Measurements from ENCODE around the gene TAS1R3.

The TAS1R3 gene

DNA sequence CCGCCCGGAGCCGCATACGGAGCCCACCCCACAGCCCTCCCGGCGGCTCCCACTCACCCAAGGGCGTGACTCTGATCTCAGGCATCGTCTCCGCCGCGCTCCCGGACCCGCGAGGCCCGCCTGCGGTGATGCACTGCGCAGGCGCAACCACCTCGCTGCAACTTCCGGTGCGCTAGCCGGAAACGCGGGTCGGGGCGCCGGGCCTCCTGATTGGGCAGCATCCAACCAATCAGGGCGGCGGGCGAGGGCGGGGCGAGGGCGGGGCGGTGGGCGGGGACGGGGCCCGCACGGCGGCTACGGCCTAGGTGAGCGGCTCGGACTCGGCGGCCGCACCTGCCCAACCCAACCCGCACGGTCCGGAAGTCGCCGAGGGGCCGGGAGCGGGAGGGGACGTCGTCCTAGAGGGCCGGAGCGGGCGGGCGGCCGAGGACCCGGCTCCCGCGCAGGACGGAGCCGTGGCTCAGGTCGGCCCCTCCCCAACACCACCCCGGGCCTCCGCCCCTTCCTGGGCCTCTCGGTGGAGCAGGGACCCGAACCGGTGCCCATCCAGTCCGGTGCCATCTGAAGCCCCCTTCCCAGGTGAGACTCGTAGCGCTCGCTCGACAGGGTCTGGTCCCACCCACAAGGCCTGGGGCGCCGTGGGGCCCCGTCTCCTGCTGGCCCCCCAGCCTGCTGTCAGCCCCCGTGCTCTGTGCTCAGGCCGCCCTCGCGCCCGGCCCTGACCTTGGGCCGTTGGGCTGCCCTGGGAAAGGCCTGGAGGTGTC lies 6.4 kb upstream of the TAS1R3 start, which contains the start of the genes CPTP and INTS11:
Gene CPTP (plus strand): TSS at position 279 of the 764 bp plus-strand sequence. CDS start 2,109 bp downstream, outside the sequence.
Gene INTS11 (minus strand): TSS at position 137 of the 764 bp plus-strand sequence. CDS start 52 bp downstream, at position 85.
- DNase-seq, result peak; percentile 79

- DNase-seq, result no peak
These were observed 5.6 kb upstream of the TAS1R3 start for GRCh38 chr1:1325288-1326074.

DNA sequence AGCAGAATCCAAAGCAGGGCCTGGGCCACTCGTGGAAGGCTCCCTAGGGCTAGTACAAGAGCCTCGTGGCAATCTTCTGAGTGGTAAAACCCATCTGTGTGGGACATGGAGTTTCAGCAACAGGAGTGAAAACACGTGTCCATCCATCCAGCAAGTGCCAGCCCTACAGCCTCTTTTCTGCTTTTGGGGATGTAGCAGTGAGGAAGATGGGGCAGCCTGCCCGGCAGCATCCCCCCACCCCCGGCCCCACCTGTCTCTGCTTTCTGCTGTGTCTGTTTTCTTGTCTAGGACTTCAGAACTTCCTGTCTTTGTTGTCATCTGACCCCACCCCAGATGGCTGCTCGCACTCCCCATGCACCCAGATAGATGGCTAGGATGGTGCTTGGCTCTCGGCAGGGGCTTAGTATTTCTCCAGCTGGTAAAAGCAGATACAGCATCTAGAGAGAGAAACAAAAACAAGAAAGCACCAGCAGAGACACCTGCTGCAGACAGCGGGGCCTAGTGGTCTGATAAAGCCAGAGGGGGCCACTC lies 4.9 kb upstream of the TAS1R3 start:
- no peak for DNase-seq

- no peak for DNase-seq
These were observed 3.8 kb upstream of the TAS1R3 start for GRCh38 chr1:1327291-1327690.

DNA sequence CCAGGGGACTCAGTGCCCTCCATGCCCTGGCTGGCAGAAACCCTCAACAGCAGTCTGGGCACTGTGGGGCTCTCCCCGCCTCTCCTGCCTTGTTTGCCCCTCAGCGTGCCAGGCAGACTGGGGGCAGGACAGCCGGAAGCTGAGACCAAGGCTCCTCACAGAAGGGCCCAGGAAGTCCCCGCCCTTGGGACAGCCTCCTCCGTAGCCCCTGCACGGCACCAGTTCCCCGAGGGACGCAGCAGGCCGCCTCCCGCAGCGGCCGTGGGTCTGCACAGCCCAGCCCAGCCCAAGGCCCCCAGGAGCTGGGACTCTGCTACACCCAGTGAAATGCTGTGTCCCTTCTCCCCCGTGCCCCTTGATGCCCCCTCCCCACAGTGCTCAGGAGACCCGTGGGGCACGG lies 2.8 kb upstream of the TAS1R3 start:
- DNase-seq, result no peak

- DNase-seq, result no peak
These were observed 1.5 kb upstream of the TAS1R3 start for GRCh38 chr1:1329304-1330210.

DNA sequence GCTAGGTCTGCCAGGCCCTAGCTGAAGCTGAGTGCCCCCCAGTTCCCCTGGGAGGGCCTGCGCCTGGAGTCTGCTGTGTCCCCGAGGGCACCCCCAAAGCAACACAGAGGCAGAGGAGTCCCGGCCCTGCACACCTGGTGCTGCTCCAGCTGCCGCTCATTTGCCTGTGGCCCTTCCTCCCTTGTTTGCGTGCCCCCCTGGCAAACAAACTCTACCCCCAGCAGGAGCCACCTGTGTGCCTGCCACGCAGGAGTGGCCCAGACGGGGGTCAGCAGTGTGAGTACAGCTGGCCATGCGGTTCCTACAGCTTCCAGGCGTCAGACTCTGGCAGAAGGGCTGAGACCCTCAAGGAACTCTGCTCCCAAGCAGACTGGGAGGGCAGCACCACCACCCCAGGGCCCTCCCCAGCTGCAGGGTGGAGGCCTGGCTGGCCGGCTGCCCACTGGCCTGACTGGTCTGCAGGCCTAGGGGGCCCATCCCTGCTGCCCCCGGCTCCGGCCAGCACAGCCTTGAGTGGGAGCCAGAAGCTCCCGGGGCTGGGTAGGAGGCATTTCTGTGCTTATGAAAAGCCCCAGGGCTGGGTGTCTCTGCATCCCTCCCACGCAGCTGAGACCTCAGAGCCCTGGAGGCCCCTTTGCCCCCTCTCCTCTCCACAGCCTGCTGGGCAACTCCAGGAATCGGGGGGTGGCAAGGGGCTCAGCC lies 563 bp upstream of the TAS1R3 start:
- no peak for DNase-seq

DNA sequence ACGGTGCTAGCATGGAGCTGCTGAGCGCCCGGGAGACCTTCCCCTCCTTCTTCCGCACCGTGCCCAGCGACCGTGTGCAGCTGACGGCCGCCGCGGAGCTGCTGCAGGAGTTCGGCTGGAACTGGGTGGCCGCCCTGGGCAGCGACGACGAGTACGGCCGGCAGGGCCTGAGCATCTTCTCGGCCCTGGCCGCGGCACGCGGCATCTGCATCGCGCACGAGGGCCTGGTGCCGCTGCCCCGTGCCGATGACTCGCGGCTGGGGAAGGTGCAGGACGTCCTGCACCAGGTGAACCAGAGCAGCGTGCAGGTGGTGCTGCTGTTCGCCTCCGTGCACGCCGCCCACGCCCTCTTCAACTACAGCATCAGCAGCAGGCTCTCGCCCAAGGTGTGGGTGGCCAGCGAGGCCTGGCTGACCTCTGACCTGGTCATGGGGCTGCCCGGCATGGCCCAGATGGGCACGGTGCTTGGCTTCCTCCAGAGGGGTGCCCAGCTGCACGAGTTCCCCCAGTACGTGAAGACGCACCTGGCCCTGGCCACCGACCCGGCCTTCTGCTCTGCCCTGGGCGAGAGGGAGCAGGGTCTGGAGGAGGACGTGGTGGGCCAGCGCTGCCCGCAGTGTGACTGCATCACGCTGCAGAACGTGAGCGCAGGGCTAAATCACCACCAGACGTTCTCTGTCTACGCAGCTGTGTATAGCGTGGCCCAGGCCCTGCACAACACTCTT lies 1.1 kb downstream of the TAS1R3 start:
- DNase-seq, result no peak

DNA sequence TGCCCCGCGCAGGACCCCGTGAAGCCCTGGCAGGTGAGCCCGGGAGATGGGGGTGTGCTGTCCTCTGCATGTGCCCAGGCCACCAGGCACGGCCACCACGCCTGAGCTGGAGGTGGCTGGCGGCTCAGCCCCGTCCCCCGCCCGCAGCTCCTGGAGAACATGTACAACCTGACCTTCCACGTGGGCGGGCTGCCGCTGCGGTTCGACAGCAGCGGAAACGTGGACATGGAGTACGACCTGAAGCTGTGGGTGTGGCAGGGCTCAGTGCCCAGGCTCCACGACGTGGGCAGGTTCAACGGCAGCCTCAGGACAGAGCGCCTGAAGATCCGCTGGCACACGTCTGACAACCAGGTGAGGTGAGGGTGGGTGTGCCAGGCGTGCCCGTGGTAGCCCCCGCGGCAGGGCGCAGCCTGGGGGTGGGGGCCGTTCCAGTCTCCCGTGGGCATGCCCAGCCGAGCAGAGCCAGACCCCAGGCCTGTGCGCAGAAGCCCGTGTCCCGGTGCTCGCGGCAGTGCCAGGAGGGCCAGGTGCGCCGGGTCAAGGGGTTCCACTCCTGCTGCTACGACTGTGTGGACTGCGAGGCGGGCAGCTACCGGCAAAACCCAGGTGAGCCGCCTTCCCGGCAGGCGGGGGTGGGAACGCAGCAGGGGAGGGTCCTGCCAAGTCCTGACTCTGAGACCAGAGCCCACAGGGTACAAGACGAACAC lies 1.8 kb downstream of the TAS1R3 start:
- DNase-seq, result no peak

DNA sequence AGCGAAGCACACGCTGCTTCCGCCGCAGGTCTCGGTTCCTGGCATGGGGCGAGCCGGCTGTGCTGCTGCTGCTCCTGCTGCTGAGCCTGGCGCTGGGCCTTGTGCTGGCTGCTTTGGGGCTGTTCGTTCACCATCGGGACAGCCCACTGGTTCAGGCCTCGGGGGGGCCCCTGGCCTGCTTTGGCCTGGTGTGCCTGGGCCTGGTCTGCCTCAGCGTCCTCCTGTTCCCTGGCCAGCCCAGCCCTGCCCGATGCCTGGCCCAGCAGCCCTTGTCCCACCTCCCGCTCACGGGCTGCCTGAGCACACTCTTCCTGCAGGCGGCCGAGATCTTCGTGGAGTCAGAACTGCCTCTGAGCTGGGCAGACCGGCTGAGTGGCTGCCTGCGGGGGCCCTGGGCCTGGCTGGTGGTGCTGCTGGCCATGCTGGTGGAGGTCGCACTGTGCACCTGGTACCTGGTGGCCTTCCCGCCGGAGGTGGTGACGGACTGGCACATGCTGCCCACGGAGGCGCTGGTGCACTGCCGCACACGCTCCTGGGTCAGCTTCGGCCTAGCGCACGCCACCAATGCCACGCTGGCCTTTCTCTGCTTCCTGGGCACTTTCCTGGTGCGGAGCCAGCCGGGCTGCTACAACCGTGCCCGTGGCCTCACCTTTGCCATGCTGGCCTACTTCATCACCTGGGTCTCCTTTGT lies 2.6 kb downstream of the TAS1R3 start:
- no peak for DNase-seq

DNA sequence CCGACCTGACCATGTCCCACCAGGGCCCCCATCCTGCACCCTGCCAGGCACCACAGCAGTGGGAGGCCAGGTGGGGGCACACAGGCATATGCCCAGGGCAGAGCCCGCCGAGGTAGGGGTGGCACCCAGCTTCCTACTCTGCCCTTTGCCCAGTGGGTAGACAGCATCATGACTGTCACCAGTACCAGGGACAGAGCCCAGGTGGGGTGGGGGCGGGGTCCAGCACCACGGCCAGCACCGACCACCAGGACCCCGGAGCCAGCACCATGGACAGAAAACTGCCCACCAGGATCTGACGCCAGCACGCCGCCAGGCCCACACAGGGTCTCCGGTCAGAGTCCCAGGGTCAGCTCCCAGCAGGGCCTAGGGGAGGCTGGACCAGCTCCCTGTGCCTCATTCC lies 3.8 kb downstream of the TAS1R3 start:
- no peak for DNase-seq

- DNase-seq, result no peak
These were observed 4.2 kb downstream of the TAS1R3 start for GRCh38 chr1:1335283-1335682.

GRCh38 chr1:1335792-1336248 lies 4.7 kb downstream of the TAS1R3 start:
- no peak for DNase-seq

- no peak for DNase-seq
These were observed 5.4 kb downstream of the TAS1R3 start for GRCh38 chr1:1336446-1336845.

GRCh38 chr1:1336931-1337792 lies 6.1 kb downstream of the TAS1R3 start:
- DNase-seq, result no peak

DNA sequence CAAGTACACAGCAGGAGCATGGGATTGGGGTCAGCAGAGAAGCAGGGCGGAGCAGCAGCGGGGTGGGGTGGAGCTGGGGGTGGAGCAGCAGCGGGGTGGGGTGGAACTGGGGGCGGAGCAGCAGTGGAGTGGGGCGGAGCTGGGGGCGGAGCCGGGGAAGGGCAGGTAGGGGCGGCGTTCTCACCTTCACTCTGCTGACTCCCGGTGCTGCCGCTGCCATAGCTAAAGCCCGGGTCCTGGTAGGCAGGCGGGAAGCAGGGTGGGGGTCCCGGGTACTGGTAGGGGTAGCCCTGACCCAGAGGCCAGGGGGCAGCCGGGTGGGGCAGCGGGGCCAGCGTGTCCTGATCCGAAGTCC lies 6.7 kb downstream of the TAS1R3 start:
- DNase-seq, result no peak

- DNase-seq, result no peak
These were observed 7.2 kb downstream of the TAS1R3 start for GRCh38 chr1:1338278-1338677.

GRCh38 chr1:1340185-1340584 lies 9.1 kb downstream of the TAS1R3 start:
- DNase-seq, result no peak
